Neural cell (in vitro differentiated cells): ENCODE results near the gene CDK5RAP2.

Experiments
- CTCF ChIP-seq: fragments of 450-650 bp; IDR thresholded peaks from 2 replicates; pipeline ENCODE4 v1.5.1; 2014; ENCODE audit warnings: antibody characterized with exemption, mild to moderate bottlenecking, moderate library complexity; ENCODE audit not compliant: poor library complexity, severe bottlenecking
- EP300 ChIP-seq: fragments of 450-650 bp; conservative IDR thresholded peaks from 2 replicates; pipeline ENCODE4 v1.6.1; 2014; ENCODE audit warnings: antibody characterized with exemption, mild to moderate bottlenecking, moderate library complexity; ENCODE audit not compliant: poor library complexity, severe bottlenecking
- EZH2 ChIP-seq: fragments of 200-600, 300-800 bp; shearing (Covaris generic), sonication (generic); IDR thresholded peaks from 2 replicates; pipeline ENCODE4 v1.6.1; 2014; ENCODE audit warnings: antibody characterized with exemption, low read length, borderline replicate concordance, mild to moderate bottlenecking; ENCODE audit not compliant: insufficient read depth, poor library complexity, severe bottlenecking
- MXI1 ChIP-seq: fragments of 450-650 bp; conservative IDR thresholded peaks from 2 replicates; pipeline ENCODE4 v1.6.1; 2014; ENCODE audit warnings: antibody characterized with exemption, mild to moderate bottlenecking; ENCODE audit not compliant: poor library complexity, severe bottlenecking
- POLR2AphosphoS5 ChIP-seq: IDR thresholded peaks from 2 replicates; pipeline ENCODE4 v1.6.1; 2012
- RAD21 ChIP-seq: fragments of 450-650 bp; conservative IDR thresholded peaks from 2 replicates; pipeline ENCODE4 v1.6.1; 2014; ENCODE audit warnings: antibody characterized with exemption, mild to moderate bottlenecking, moderate library complexity
- REST ChIP-seq: IDR thresholded peaks from 2 replicates; pipeline ENCODE4 v1.6.1; 2012; ENCODE audit warnings: borderline replicate concordance
- TAF1 ChIP-seq: IDR thresholded peaks from 2 replicates; pipeline ENCODE4 v1.6.1; 2012; ENCODE audit warnings: low read depth

GRCh38 chr9:120395376-120395775 lies 184.6 kb downstream of the CDK5RAP2 start:
- no peak for TF ChIP-seq CTCF
- no peak for TF ChIP-seq TAF1
- TF ChIP-seq POLR2AphosphoS5: no peak
- no peak for TF ChIP-seq REST
- no peak for TF ChIP-seq RAD21
- TF ChIP-seq EP300: no peak
- no peak for TF ChIP-seq MXI1
- TF ChIP-seq EZH2: no peak
